Measurements from ENCODE around the gene RGS7BP.

RGS7BP gene

DNA sequence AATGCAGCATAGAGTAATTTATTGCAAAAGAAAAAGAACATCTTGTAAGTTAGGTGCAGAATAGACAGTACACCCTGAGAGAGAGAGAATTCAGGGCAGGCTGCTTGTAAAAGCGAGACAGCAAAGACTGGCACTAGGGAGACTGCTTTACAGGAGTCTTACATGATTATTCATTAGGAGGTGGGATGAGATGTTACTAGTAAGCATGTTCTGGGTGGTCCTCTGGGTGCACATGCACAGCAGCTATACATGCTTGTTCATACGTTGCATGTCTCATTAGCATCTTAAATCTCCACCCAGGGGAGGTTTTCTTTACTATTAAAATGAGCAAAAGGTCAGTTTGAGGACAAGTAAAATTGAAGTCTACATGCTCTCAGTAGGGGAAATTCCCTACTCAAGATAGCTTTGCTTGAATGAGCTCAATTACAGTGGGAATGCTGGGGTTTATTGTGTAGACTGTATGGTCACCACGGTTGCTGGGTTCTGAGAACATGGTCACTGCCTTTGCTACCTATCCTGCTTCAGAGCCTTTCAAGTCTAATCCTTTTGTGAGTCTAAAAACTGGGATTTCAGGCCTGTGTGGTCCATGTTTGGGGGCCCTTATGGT, 60.6 kb downstream of the RGS7BP start:
- no peak for DNase-seq

GRCh38 chr5:64569858-64570257, 64.0 kb downstream of the RGS7BP start:
- DNase-seq = no peak

GRCh38 chr5:64570395-64570996, 64.7 kb downstream of the RGS7BP start:
- no peak for DNase-seq

DNA sequence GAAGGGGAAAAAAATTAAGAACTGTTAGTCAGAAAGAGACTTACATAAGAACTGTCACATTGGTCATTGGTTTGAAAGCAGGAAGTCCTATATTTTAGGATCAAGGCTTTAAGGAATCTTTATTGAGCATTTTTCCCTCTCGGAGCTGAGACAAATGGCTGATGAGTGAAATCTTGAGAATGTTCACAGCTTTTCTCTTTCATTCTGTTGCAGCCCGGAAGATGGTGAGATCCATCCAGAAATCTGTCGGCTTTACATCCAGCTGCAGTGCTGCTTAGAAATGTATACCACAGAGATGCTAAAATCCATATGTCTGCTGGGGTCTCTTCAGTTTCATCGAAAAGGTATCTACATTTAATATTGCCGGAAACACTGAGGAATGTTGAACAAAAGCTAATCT, 69.7 kb downstream of the RGS7BP start:
- no peak for DNase-seq

DNA sequence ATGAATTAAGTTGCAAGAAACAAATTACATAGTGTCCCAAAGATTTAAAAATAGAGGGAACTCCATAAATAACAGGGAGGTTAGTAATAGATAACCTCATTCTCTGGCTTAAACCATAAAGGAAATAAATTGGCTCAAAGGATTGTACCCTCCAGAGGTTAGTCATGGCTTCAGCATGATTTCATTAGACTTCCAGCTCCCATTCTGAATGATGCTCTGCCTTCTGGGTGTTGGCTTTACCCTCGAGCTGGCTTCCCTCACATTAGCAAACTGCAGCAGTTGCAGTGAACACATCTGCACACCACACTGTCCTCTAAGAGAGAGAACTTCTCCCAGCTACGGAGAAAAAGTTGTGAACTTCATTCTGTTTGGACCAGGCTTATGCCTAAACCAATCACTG, 70.4 kb downstream of the RGS7BP start:
- no peak for DNase-seq

GRCh38 chr5:64585646-64586045, 79.8 kb downstream of the RGS7BP start:
- DNase-seq = no peak

DNA sequence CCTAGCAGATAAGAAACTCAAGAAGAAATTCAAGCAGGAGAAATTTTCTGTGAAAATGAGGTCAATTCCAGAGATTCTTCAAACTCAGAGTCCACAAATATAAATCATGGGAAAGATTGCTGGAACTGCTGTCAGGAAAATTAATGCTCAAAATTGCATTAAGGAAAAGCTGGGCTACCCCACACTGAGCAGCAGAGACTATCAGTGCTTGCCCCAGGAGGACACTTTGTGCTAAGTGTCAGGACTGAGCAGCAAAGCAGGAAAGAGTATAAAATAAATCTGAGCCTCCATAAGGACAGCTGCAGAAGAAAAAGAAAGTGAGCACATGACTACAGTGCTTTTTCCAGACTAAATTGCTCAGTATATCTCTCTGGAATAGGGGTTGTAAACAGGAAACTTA, 81.6 kb downstream of the RGS7BP start:
- no peak for DNase-seq

- no peak for DNase-seq
Observed at GRCh38 chr5:64592730-64593341, 87.0 kb downstream of the RGS7BP start.

DNA sequence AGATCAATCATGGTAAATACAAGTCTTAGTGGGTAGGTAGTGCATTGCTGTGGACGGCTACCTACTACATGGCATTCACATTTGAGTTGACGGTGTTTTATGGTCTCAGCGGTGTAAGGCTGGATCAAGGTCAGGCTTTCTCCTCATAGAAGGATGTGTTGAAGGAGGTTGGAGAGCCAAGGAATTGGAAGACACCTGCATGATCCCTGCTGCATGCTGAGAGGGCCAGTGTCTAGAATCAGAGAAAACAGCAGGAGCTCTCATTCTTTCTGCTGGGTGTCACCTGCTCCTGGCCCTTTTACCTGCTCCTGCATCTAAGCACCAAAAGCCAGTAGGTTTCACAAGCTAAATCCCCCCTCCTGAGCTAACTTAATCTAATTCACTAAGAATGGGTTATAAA, 88.2 kb downstream of the RGS7BP start:
- no peak for DNase-seq

GRCh38 chr5:64594601-64595000, 88.8 kb downstream of the RGS7BP start:
- DNase-seq = no peak

DNA sequence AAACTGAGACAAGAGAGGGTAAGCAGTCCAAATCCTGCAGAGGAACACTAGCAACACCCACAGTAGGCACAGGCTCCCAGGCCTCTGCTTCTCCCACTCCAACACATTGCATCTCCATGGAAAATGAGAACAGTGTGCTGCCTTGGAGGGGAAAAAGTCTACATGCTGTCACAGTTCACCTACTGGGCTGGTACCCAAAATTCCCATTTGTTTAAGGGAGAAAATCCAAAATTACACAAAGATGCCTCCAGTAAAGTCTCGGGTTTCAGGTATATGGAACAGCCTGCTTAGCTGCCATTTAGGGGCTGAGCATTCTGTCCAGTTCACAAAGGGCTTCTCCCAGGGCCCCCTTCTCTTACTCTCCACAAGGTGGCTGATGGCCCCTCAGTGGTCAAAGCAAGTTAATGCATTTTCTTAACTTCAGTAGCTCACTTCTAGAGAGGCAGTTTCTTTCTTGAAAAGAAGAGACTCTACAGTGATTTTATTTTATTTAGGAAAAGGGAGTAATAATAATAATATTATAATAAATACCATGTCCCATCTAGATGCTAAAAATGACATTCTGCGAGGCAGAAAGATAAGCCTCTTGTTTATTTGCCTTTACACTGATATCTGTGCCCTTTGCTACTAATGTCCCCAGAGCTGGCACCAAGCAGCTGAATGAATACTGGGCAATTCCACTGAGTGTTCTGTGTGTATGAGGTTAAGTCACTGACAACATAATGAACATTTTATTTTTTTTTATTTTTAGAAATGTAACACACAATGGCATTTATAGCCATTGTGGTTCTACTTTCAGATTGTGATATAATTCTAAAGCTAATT, 89.4 kb downstream of the RGS7BP start:
- no peak for DNase-seq

DNA sequence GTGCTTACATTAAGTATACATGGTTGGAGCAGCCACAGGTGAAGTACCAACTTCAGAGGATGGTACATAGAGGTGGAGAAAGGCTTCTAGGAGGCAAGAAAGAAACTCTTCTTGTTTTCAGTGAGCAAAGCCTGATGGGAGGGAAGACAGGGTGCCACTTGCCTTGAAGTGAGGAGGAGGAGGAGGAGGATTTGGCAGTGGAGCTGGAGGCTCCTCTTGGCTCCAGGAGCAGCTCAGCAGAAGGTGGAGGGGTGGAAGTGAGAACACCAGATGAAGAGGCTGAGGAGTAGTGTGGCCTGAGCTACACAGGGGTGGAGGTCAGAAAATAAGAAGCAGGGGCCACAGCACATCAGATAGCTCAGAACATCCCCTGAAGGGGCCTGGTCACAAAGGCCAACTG, 93.4 kb downstream of the RGS7BP start:
- DNase-seq = no peak

DNA sequence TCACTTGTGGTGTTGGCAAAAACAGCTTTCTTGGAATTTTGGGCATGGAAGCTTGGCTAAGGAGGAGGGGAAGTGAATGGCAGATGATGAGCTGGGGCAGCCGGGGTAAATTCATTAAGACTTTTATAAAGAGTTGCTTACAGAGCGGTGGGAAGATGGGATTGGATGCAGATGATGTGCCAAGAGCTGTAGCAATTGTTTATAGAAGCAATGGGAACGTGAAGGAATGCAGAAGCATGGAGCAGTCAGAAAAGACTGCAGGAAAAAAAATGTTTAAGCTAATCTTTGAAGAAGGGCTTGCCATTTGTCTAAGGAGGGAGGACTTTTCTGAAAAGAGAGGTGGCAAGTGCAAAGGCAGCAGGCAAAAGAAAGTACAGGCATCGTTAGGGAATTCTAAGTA, 97.9 kb downstream of the RGS7BP start:
- no peak for DNase-seq

- no peak for DNase-seq
Observed at GRCh38 chr5:64606926-64607325, 101.1 kb downstream of the RGS7BP start.

DNA sequence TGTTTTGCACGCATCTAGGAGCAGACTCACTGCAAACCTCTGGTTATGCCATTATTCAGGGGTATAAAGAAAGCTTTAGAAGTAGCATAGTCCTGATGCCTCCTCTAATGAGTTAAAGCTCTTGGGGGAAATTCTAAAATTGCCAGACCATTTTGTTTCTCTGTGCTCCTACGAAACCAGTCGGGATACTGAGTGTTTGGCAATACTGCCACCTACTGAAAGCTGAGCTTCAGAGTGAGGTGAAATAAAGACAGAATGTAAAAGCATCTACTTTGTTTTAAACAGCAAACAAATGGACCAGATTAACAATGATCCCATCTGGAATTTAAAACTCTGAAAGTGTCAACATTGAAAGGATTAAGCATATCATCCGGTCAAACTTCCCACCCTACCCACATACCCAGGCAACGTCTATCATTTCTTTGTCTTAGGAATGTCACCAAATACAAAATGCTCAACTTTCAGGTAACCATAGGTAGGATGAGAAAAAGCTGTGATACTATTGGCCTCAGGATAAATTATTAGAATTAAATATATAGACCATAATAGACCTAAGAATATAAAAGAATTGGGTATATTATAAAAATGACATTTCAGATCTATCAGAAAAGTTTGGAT, 106.6 kb downstream of the RGS7BP start:
- no peak for DNase-seq

DNA sequence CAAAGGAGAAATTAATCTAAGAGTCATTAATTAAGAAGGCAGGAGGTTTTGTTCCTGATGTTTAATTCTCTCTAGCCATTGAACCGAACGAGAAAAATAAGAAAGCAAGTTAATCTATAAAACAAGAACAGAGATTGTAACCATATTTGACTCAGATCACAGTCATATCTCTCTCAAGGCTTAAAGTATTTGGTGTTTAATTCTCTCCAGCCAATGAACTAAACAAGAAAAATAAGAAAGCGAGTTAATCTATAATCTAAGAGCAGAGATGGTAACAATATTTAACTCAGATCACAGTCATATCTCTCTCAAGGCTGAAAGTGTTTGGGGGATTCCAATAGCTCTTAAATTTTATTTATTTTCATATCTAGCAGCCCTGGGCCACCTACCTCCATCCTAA, 110.1 kb downstream of the RGS7BP start:
- no peak for DNase-seq

DNA sequence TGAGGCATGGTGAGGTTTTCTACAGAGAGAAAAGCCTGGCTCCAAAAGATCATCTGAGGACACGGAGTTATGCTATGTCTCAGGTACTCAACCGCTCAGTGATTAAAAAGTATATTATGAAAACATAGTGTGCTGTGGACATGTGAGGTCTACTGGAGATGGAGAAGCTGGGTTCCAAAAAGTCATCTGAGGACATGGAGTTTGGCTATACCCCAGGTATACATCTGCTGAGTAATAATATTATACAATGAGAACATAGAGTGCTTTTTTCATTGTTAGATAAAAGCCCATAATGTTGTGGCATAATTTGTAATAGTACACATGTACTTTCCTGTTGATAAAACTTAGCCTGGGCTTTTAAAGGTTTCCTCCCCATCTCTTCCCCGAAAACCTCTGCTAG, 113.8 kb downstream of the RGS7BP start:
- DNase-seq = no peak

DNA sequence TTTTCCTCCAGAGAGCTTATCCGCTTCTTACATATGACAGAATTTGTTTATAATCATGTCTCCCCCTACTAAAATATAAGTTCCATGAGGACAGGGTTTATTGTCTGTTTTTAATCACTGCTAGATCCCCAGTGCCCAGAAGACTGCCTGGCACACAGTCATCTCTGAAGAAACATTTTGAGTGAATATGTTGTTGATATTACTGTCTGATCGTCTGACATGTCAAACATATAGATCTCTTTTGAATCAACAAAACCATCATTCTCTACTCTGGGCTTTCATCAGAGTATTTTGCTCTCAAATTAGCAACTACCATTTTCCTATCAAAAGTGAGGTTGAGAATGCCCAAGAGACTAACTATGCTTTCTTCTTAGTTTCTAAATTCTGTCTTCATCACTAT, 117.2 kb downstream of the RGS7BP start:
- no peak for DNase-seq

GRCh38 chr5:64625678-64626077, 119.9 kb downstream of the RGS7BP start:
- no peak for DNase-seq

GRCh38 chr5:64628901-64629300, 123.1 kb downstream of the RGS7BP start:
- no peak for DNase-seq

DNA sequence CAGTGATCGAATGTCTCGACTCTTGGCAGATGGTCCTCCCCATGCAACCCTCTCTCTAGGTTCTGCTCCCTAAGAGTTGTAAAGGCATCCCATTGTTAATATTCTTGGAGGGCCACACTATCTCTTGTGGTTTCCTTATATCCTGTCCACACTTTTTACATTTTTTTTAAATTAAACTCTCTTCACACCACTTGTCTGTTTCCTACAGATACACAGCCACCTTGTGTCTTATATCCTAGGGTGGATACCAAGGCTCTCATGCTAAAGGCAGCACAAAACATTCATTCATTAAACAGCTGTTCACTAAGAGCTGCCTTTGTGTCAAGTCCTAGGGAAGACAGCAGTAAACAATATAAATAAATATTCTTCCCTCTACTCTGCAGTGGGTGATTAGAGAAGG, 124.0 kb downstream of the RGS7BP start:
- no peak for DNase-seq

DNA sequence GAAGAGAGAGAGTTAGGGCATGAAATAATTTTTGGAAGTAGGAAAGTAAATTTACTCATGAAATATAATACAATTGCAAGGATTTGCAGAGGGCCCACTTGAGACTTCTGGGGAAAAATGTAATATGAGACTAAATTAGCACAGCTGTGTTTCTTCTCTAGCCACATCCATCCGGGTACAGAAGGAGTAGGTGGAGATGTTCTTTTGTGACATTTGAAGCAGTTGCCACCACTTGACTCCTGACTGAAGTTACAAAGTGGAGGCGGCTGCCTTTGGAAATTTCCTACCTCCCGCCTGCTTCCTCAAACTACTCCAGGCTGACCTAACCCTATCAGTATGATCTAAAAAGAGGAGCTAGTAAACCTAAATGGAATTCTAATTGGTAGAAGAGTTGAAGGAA, 126.4 kb downstream of the RGS7BP start:
- DNase-seq = no peak

DNA sequence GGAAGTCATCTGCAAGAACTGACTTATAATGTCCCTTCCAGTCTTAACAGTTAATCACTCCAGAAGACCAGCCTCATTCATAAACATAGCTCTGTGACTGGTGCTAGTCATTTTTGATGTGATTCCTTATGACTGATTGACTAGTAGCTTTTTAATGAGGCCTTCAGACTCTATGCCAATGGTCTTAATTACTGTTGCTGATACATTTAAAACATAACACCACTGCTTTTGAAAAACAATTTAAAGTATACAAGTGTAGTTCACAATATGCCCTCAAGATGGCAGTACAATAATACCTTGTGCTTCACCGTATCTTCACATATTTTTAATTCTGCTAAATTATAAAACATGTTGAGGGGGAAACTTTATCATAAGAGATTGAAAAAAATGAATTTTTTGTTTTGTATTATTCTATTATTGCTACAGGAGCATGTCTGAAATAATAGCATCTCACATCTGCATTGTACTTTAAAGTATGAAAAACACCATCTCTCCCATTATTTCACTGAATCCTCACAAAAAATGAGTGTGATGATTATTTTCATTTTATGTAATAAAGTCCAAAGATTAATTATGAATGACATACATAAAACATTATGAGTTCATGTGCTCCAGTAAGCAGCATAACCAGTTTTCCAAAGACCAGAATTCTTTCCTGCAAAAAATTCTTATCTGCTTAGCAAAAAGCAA, 129.3 kb downstream of the RGS7BP start:
- DNase-seq = no peak

Measured in activated naive CD4-positive, alpha-beta T cell treated with anti-CD3 and anti-CD28 coated beads, Interleukin-2, amount 50 U/mL, for 16 hours (primary cell).